Endodermal cell (in vitro differentiated cells): ENCODE data around the gene PRKACA. TPM values are rescaled to one million over a fixed set of nuclear protein-coding genes. Genes with fewer than 3 reads are reported as not detected.

ENCODE experiments used
- DNase-seq: peaks from one replicate; pipeline ENCODE4 v3.0.0-alpha.2; 2017
- H3K27ac ChIP-seq: 2 replicates; pipeline ENCODE4 v1.5.1; 2013; ENCODE audit warnings: mild to moderate bottlenecking, low read depth, low read length, moderate library complexity
- H3K27me3 ChIP-seq: 2 replicates; pipeline ENCODE4 v1.6.1; 2013; ENCODE audit warnings: mild to moderate bottlenecking, low read length, moderate library complexity; ENCODE audit not compliant: insufficient read depth, control insufficient read depth, poor library complexity, severe bottlenecking
- H3K36me3 ChIP-seq: 2 replicates; pipeline ENCODE4 v1.7.0; 2013; ENCODE audit warnings: mild to moderate bottlenecking, low read length, moderate library complexity; ENCODE audit not compliant: control insufficient read depth, insufficient read depth
- H3K4me1 ChIP-seq: one replicate; pipeline ENCODE4 v1.7.0; 2013; ENCODE audit warnings: low read length; ENCODE audit not compliant: control insufficient read depth, insufficient read depth
- H3K4me3 ChIP-seq: 2 replicates; pipeline ENCODE4 v1.5.1; 2013; ENCODE audit warnings: mild to moderate bottlenecking, low read length, moderate library complexity
- H3K9ac ChIP-seq: 2 replicates; pipeline ENCODE4 v1.6.1; 2013; ENCODE audit warnings: mild to moderate bottlenecking, low read length, moderate library complexity; ENCODE audit not compliant: poor library complexity, severe bottlenecking; ENCODE audit errors: extremely low read depth
- H3K9me3 ChIP-seq: 2 replicates; pipeline ENCODE4 v1.6.1; 2013; ENCODE audit warnings: mild to moderate bottlenecking, low read length, moderate library complexity; ENCODE audit not compliant: control insufficient read depth
- H3K27ac Mint-ChIP-seq: 2 replicates; pipeline ENCODE4 v1.8.0; 2020; ENCODE audit warnings: mixed read lengths
- H3K27me3 Mint-ChIP-seq: 2 replicates; pipeline ENCODE4 v1.8.0; 2021; ENCODE audit warnings: mild to moderate bottlenecking, mixed read lengths; ENCODE audit not compliant: insufficient read depth
- H3K36me3 Mint-ChIP-seq: 2 replicates; pipeline ENCODE4 v1.8.0; 2020; ENCODE audit warnings: low read depth, mixed read lengths
- H3K4me1 Mint-ChIP-seq: 2 replicates; pipeline ENCODE4 v1.8.0; 2020; ENCODE audit warnings: mixed read lengths
- H3K4me3 Mint-ChIP-seq: 2 replicates; pipeline ENCODE4 v1.8.0; 2020; ENCODE audit warnings: mild to moderate bottlenecking, moderate library complexity, mixed read lengths
- H3K9me3 Mint-ChIP-seq: 2 replicates; pipeline ENCODE4 v1.8.0; 2020; ENCODE audit warnings: mild to moderate bottlenecking, mixed read lengths
- CTCF ChIP-seq: fragments of 200-600 bp; sonication (generic); conservative IDR thresholded peaks from 2 replicates; pipeline ENCODE4 v1.5.0; 2021; ENCODE audit warnings: antibody characterized with exemption, mild to moderate bottlenecking
- WGBS, 2 experiments: methylation state at CpG; one replicate each; pipeline versions ENCODE4 v1.1.5 to v1.1.7; 2013; ENCODE audit warnings: missing lambda C conversion rate in 2 of 2, mixed read lengths in 1 of 2; ENCODE audit not compliant: insufficient coverage in 1 of 2, insufficient read length in 1 of 2; 5-methylcytosine and 5-hydroxymethylcytosine counted together
- total RNA-seq, 2 donors: library from RNA; stranded (reverse); fragmentation: NEBNext Ultra II Directional in 1 of 2; extraction: Animal tissue kit (Norgen Biotek cat#: 25700) in 1 of 2; gene quantifications; 2 replicates in 1 of 2; 3 replicates in 1 of 2; pipeline ENCODE4 v1.2.1, GENCODE V29; 2021

The PRKACA gene
- total RNA-seq, 2 donors from 2014 or later, result 62.1 to 73.8 TPM

- 0 to 4% methylated on average over 9 to 38 of the region's 38 CpGs for WGBS, 2 experiments
- Histone ChIP-seq H3K4me3 (peak overlapping the region; percentile 85), H3K27me3 (no peaks in the 10 kb centered on the region), H3K9me3 (no peaks in the 10 kb centered on the region), H3K27ac (no peak overlapping the region), H3K4me1 (peaks cover 3% of the 10 kb centered on the region), H3K9ac (peak overlapping the region; percentile 67), H3K36me3 (no peaks in the 10 kb centered on the region)
- no peak for TF ChIP-seq CTCF
- no peaks in the 10 kb centered on the region for H3K9me3 Mint-ChIP-seq
- peaks cover 17% of the 10 kb centered on the region for H3K36me3 Mint-ChIP-seq
- no peak for DNase-seq
- peaks cover 14% of the 10 kb centered on the region for H3K4me1 Mint-ChIP-seq
- peak overlapping the region; percentile 73 for H3K4me3 Mint-ChIP-seq
- peak overlapping the region; percentile 31 for H3K27ac Mint-ChIP-seq
- no peaks in the 10 kb centered on the region for H3K27me3 Mint-ChIP-seq
Measured at GRCh38 chr19:14135985-14136508, 18.5 kb upstream of the PRKACA start.

- no peaks in the 10 kb centered on the region for H3K27me3 Mint-ChIP-seq
- 66 to 75% methylated on average over 6 of the region's 6 CpGs for WGBS, 2 experiments
Measured at GRCh38 chr19:14135355-14135754, 17.8 kb upstream of the PRKACA start.

GRCh38 chr19:14127929-14128509 lies 10.5 kb upstream of the PRKACA start:
- H3K36me3 ChIP-seq, result peaks cover 21% of the 10 kb centered on the region
- H3K27ac Mint-ChIP-seq, result no peak overlapping the region
- no peak overlapping the region for H3K9ac ChIP-seq
- no peak for TF ChIP-seq CTCF
- no peak overlapping the region for H3K4me3 Mint-ChIP-seq
- no peak overlapping the region for H3K4me3 ChIP-seq
- peaks cover 35% of the 10 kb centered on the region for H3K36me3 Mint-ChIP-seq
- no peaks in the 10 kb centered on the region for H3K27me3 ChIP-seq
- H3K4me1 Mint-ChIP-seq, result no peaks in the 10 kb centered on the region
- 91 to 98% methylated on average over 4 of the region's 4 CpGs for WGBS, 2 experiments
- H3K4me1 ChIP-seq, result no peaks in the 10 kb centered on the region
- no peak for DNase-seq
- H3K9me3 Mint-ChIP-seq, result no peaks in the 10 kb centered on the region
- H3K27ac ChIP-seq, result no peak overlapping the region
- H3K9me3 ChIP-seq, result no peaks in the 10 kb centered on the region
- no peaks in the 10 kb centered on the region for H3K27me3 Mint-ChIP-seq

More at GRCh38 chr19:14135355-14135754, 17.8 kb upstream of the PRKACA start:
- H3K36me3 Mint-ChIP-seq, result peaks cover 17% of the 10 kb centered on the region
- Histone ChIP-seq H3K4me1 (peaks cover 3% of the 10 kb centered on the region), H3K9ac (peak overlapping the region; percentile 67), H3K9me3 (no peaks in the 10 kb centered on the region), H3K36me3 (no peaks in the 10 kb centered on the region), H3K27ac (no peak overlapping the region), H3K4me3 (peak overlapping the region; percentile 85), H3K27me3 (no peaks in the 10 kb centered on the region)
- peak overlapping the region; percentile 73 for H3K4me3 Mint-ChIP-seq
- peaks cover 14% of the 10 kb centered on the region for H3K4me1 Mint-ChIP-seq
- no peaks in the 10 kb centered on the region for H3K9me3 Mint-ChIP-seq
- TF ChIP-seq CTCF, result no peak
- DNase-seq, result no peak
- peak overlapping the region; percentile 31 for H3K27ac Mint-ChIP-seq
